ENCODE data around the gene F2RL3. TPM values are rescaled to one million over a fixed set of nuclear protein-coding genes. Genes with fewer than 3 reads are reported as not detected.

The F2RL3 gene
- total and polyA plus RNA-seq, 2 of the 8 experiments (the other 6 are each of a cell fraction or from before 2014, with no cell fraction given): not detected

- no peak overlapping the region for H2AFZ ChIP-seq (ENCODE audit: low read length)
- WGBS, 2 experiments (ENCODE audit: extremely low coverage in 1 of 2, insufficient coverage in 1 of 2, insufficient read length in 1 of 2, insufficient replicate concordance in 2 of 2, low coverage in 1 of 2, low lambda C conversion rate in 2 of 2, missing lambda C conversion rate in 1 of 2): 78% methylated on average over 7 of the region's 7 CpGs; no CpG with 5 or more reads in 1 of the 2 experiments
- peaks cover 0 to 3% (median 1%) of the 10 kb centered on the region in 4 experiments; a peak in 2 of 7 replicates for H3K4me1 ChIP-seq (replicated peaks in 1 of 4; ENCODE audit: control insufficient read depth in 3 of 4, insufficient read depth in 4 of 4, low read length in 3 of 4)
- no peak overlapping the region for H3K4me3 ChIP-seq (ENCODE audit: extremely low read depth in 1 of 4, insufficient read depth in 2 of 4, low read depth in 3 of 4, low read length in 4 of 4)
- H3K9me3 ChIP-seq (ENCODE audit: insufficient read depth in 2 of 2, low read depth in 1 of 2, low read length in 1 of 2): no peaks in the 10 kb centered on the region
- no peak overlapping the region for H2BK120ac ChIP-seq (replicated peaks; ENCODE audit: low read depth, low read length)
- DNase-seq (ENCODE audit: low read depth in 1 of 2, low spot score in 2 of 2): no peak
- H3K18ac ChIP-seq (ENCODE audit: extremely low read depth, low read length): no peak overlapping the region
- FAIRE-seq: no peak
- H3K14ac ChIP-seq (ENCODE audit: insufficient read length): no peak overlapping the region
- H2AK5ac ChIP-seq (ENCODE audit: low read depth, low read length): no peak overlapping the region
- H3K79me1 ChIP-seq (ENCODE audit: low read depth, low read length): no peaks in the 10 kb centered on the region
- no peaks in the 10 kb centered on the region for H4K20me1 ChIP-seq (replicated peaks in 1 of 2; ENCODE audit: control insufficient read depth in 1 of 2, insufficient read depth in 2 of 2, low read length in 2 of 2)
- no peak overlapping the region for H4K5ac ChIP-seq (ENCODE audit: insufficient read length, low read depth, low read length)
- H3K4ac ChIP-seq (replicated peaks; ENCODE audit: insufficient read length, low read depth, low read length): no peak overlapping the region
- H4K91ac ChIP-seq (replicated peaks; ENCODE audit: insufficient read length, low read length): no peak overlapping the region
- no peak overlapping the region for H3K4me2 ChIP-seq (ENCODE audit: insufficient read depth in 1 of 2, low read depth in 2 of 2, low read length in 2 of 2)
- H3K23ac ChIP-seq (ENCODE audit: insufficient read length): no peak overlapping the region
- no peaks in the 10 kb centered on the region for H3K36me3 ChIP-seq (ENCODE audit: control insufficient read depth in 2 of 4, insufficient read depth in 4 of 4, low read length in 3 of 4)
- H3K27me3 ChIP-seq (replicated peaks in 1 of 4; ENCODE audit: control insufficient read depth in 3 of 4, extremely low read depth in 1 of 4, insufficient read depth in 3 of 4, low read length in 3 of 4): peaks cover 0 to 16% (median 8%) of the 10 kb centered on the region in 4 experiments; a peak in 5 of 7 replicates
- no peak overlapping the region for H3K27ac ChIP-seq (ENCODE audit: low read depth, low read length)
- no peak overlapping the region for H3K9ac ChIP-seq (replicated peaks in 1 of 4; ENCODE audit: extremely low read depth in 1 of 4, low read depth in 3 of 4, low read length in 3 of 4)
- H3K23me2 ChIP-seq (ENCODE audit: low read depth, low read length): peaks cover 12% of the 10 kb centered on the region; the same call in 1 of the 2 replicates
- no peak overlapping the region for H3K56ac ChIP-seq (replicated peaks; ENCODE audit: insufficient read length, low read depth, low read length)
- no peak overlapping the region for H4K8ac ChIP-seq (ENCODE audit: extremely low read depth, insufficient read depth, low read length)
- no peak overlapping the region for H2BK15ac ChIP-seq (ENCODE audit: low read length)
- H2BK12ac ChIP-seq (ENCODE audit: low read depth, low read length): no peak overlapping the region
- ChIA-PET POLR2A (ENCODE audit: partially characterized antibody) (no interaction called here), CTCF (ENCODE audit: partially characterized antibody) (interaction anchor here (1.9 kb wide), 1 partner anchor 115 kb away, joined by 4 read pairs; no protein-coding TSS in a partner anchor)
- H3K79me2 ChIP-seq (ENCODE audit: control insufficient read depth in 1 of 2, insufficient read depth in 2 of 2, low read length in 2 of 2): no peaks in the 10 kb centered on the region
- no peak overlapping the region for H2BK5ac ChIP-seq (ENCODE audit: low read depth, low read length)
- H2BK20ac ChIP-seq (ENCODE audit: low read length): no peak overlapping the region
- TF ChIP-seq NRF1 (IDR thresholded peaks at IDR 0.05; ENCODE audit: low read depth, low read length) (no peak), BRCA1 (IDR thresholded peaks at IDR 0.05; ENCODE audit: low read depth, low read length) (no peak), EP300 (IDR thresholded peaks at IDR 0.05; ENCODE audit: borderline replicate concordance in 1 of 2, low read depth in 2 of 2, low read length in 2 of 2) (no peak), CHD1 (IDR thresholded peaks at IDR 0.05; ENCODE audit: low read depth, low read length) (no peak), JUND (IDR thresholded peaks at IDR 0.05; ENCODE audit: low read length) (no peak), POLR2AphosphoS5 (IDR thresholded peaks at IDR 0.05; ENCODE audit: low read depth, low read length) (no peak), E2F6 (IDR thresholded peaks at IDR 0.05) (no peak), JUN (IDR thresholded peaks at IDR 0.05; ENCODE audit: low read depth, low read length) (no peak), ATF2 (IDR thresholded peaks at IDR 0.05; ENCODE audit: low read length) (no peak), TEAD4 (IDR thresholded peaks at IDR 0.05; ENCODE audit: low read depth, low read length) (no peak), SUZ12 (IDR thresholded peaks at IDR 0.05; ENCODE audit: low read length) (no peak), NANOG (IDR thresholded peaks at IDR 0.05; ENCODE audit: insufficient read depth, low read depth, low read length, poor library complexity, severe bottlenecking) (no peak)
Measured at GRCh38 chr19:16894080-16894479, 5.3 kb downstream of the F2RL3 start.

Data from H1 (cell line).